GM10266 (cell line): ENCODE data around the gene ALDH1L1.

ENCODE experiments used
- DNase-seq: peaks from one replicate; pipeline ENCODE4 v3.0.0; 2012; ENCODE audit errors: extremely low spot score
- CTCF ChIP-seq: IDR thresholded peaks from 2 replicates; pipeline ENCODE4 v1.5.1; 2012; ENCODE audit warnings: mild to moderate bottlenecking, low read depth; ENCODE audit not compliant: control insufficient read depth, insufficient read depth; ENCODE audit errors: missing control alignments

Gene ALDH1L1

GRCh38 chr3:126154391-126155279, 25.8 kb downstream of the ALDH1L1 start:
- no peak for DNase-seq
- TF ChIP-seq CTCF, result no peak

DNA sequence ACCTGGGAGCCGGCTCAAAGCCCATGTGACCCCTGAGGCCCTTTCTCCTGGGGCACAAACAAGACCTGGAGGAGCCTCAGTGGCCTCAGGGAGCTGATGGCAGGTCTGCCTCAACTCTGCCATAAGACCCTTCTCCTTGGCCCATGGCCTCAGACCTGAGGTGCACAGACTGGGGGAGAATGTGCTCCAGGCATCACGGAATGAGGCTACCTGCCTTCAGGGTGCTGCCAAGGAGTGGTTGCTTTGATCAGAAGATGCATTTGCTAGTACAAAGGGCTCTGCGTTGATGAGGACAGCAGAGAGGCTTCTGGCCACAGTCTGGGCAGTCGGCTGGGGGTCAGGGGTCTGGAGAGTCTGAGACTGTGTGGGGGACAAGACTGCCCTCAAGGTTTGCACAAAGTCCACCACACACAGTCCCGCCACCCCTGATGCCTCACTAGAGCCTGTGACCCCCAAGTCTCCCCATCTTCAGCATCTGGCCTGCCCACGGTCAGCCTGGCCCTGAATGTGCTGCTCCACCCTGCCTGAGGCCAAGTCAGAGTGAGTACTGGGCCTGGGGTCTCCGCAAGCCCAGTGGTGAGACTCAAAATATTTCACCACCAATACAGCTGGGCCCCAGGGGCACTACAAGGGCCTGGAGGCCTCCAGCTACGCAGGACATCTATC, 26.6 kb downstream of the ALDH1L1 start:
- TF ChIP-seq CTCF, result no peak
- no peak for DNase-seq

- DNase-seq, result no peak
- no peak for TF ChIP-seq CTCF
These were observed 27.3 kb downstream of the ALDH1L1 start for GRCh38 chr3:126152901-126153694.

- no peak for DNase-seq
- TF ChIP-seq CTCF, result no peak
These were observed 27.9 kb downstream of the ALDH1L1 start for GRCh38 chr3:126152458-126152857.

DNA sequence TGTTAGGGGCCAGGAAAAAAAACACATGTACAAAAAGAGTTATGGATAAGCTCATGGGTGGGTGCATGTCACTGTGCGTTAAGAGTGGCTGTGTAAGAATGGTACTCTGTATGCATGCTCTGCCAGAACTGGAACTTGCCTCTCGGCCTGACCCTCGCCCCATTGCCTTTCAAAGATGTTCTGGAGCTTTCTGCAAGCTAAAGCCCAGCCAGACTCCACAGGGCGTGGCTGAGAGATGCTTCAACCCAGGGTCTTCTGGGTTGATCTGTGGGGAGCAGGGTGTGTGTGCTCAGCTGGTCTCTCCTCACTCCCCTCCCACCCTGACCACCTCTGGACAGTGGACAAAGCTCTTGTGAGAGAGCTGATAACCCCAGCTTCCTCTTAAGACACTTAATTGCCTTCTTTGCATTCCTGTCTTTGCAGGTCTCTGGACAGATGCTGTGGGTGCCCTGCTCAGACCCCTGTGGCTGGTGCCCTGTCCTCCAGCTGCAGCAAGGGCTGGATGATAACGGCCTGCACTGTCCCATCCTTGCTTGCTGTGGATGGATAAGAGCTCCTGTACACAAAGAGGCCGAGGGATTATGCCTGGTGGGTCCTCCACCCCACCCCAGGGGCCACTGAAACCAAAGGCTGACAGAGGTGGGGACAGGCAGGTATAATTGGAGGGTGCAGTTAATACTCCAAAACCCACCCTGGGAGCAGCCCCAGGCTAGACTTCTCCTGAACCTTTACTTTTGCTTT, 28.7 kb downstream of the ALDH1L1 start:
- DNase-seq, result no peak
- TF ChIP-seq CTCF, result no peak

GRCh38 chr3:126149960-126150515, 30.3 kb downstream of the ALDH1L1 start:
- DNase-seq, result no peak
- no peak for TF ChIP-seq CTCF
